ENCODE data around the gene GABPB1.

DNA sequence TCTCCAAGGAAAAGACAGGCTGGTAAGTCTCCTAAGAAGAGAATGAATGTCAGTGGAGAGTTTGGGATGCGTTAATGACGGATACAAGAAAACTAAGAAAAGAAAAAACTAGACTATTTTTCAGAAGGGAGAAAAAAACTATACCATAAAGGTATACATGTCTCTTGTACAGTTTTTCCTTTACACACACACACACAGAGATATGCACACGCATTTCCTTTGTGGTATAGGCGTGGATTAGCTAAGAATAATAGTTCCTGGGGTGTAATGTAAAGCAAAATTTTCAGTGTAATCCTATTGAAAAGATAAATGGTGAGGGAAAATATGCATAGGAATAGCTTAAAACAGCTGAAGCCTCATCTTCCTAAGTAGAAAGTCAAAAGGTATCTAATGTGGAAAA is 36.3 kb downstream of the GABPB1 start:
- TF ChIP-seq CTCF (IDR thresholded peaks at IDR 0.05; ENCODE audit: poor library complexity), result no peak
- TF ChIP-seq EZH2 (IDR thresholded peaks at IDR 0.05; ENCODE audit: borderline replicate concordance), result no peak
- no peak for TF ChIP-seq EZH2phosphoT487 (IDR thresholded peaks at IDR 0.05; ENCODE audit: low read depth, severe bottlenecking, unreplicated experiment)
